Mesothelial cell of epicardium (in vitro differentiated cells): ENCODE data around the gene UACA. TPM values are rescaled to one million over a fixed set of nuclear protein-coding genes. Genes with fewer than 3 reads are reported as not detected.

Source experiments
- DNase-seq, 2 experiments: peaks; one replicate each; pipeline ENCODE4 v3.0.0; 2021; ENCODE audit warnings: low spot score in 2 of 2; ENCODE audit not compliant: unreplicated experiment in 2 of 2
- H3K27ac Mint-ChIP-seq: 2 replicates; pipeline ENCODE4 v1.8.0; 2021; ENCODE audit warnings: mixed read lengths
- H3K27me3 Mint-ChIP-seq: 2 replicates; pipeline ENCODE4 v1.8.0; 2021; ENCODE audit warnings: low read depth, mixed read lengths
- H3K36me3 Mint-ChIP-seq: 2 replicates; pipeline ENCODE4 v1.8.0; 2021; ENCODE audit warnings: mixed read lengths
- H3K4me1 Mint-ChIP-seq: 2 replicates; pipeline ENCODE4 v1.8.0; 2021; ENCODE audit warnings: mixed read lengths
- H3K4me3 Mint-ChIP-seq: 2 replicates; pipeline ENCODE4 v1.8.0; 2021; ENCODE audit warnings: mild to moderate bottlenecking, moderate library complexity, mixed read lengths
- H3K9me3 Mint-ChIP-seq: 2 replicates; pipeline ENCODE4 v1.8.0; 2021; ENCODE audit warnings: mixed read lengths
- CTCF ChIP-seq: fragments of 200-600 bp; sonication (generic); IDR thresholded peaks from one replicate; pipeline ENCODE4 v1.5.0; 2021; ENCODE audit warnings: antibody characterized with exemption; ENCODE audit not compliant: unreplicated experiment
- total RNA-seq: library from RNA; stranded (reverse); gene quantifications from 3 replicates; pipeline ENCODE4 v1.2.1, GENCODE V29; 2021

The UACA gene
- total RNA-seq, 1 donor from 2014 or later: 70.3 TPM

GRCh38 chr15:70702584-70702983 is 60.8 kb downstream of the UACA start:
- H3K4me3 Mint-ChIP-seq: peak overlapping the region; percentile 70

DNA sequence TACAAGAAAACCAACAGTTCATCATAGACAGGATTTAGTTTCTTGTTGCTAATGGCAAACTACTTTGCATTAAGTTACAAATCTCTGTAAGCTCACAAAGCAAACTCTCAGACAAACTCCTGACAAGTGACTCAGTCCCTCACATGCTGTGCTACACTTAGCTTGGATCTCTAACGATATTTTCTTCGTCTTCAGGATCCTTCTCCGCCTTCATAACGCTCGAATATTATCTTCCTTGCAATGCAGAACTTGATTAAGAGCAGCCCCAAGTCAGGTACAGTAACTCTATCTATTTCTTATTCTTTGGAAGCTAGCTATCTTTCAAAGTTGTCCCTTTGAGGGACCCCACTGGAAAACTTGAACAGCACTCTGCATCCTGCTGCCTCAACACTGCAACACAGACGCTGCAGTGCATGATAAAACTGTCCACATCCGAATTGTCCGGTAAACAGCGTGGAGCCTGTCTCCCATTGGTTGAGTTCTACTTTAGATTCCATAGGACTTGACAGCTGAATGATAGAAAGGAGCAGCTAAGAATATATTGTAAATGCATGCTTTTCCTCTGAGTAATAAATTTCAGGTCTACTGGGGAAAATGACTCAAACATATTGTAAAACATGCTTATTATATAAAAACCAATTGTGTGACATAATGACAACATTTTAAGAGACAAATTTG is 61.3 kb downstream of the UACA start:
- no peaks in the 10 kb centered on the region for H3K27me3 Mint-ChIP-seq
- peaks cover 3% of the 10 kb centered on the region for H3K9me3 Mint-ChIP-seq
- H3K27ac Mint-ChIP-seq: peak overlapping the region; percentile 94
- no peak for TF ChIP-seq CTCF
- peaks cover 2% of the 10 kb centered on the region for H3K36me3 Mint-ChIP-seq
- H3K4me1 Mint-ChIP-seq: peaks cover 63% of the 10 kb centered on the region
- peak overlapping the region; percentile 70 for H3K4me3 Mint-ChIP-seq
- no peak for DNase-seq

More at GRCh38 chr15:70702584-70702983, 60.8 kb downstream of the UACA start:
- Mint-ChIP-seq H3K9me3 (peaks cover 9% of the 10 kb centered on the region), H3K27me3 (no peaks in the 10 kb centered on the region), H3K36me3 (peaks cover 8% of the 10 kb centered on the region), H3K27ac (peak overlapping the region; percentile 94), H3K4me1 (peaks cover 60% of the 10 kb centered on the region)
- no peak for DNase-seq
- TF ChIP-seq CTCF: no peak

GRCh38 chr15:70701171-70701570 is 62.2 kb downstream of the UACA start:
- Mint-ChIP-seq H3K9me3 (no peaks in the 10 kb centered on the region), H3K4me3 (peak overlapping the region; percentile 70), H3K36me3 (peaks cover 1% of the 10 kb centered on the region), H3K27me3 (no peaks in the 10 kb centered on the region), H3K27ac (peak overlapping the region; percentile 94), H3K4me1 (peaks cover 66% of the 10 kb centered on the region)
- DNase-seq: no peak
- no peak for TF ChIP-seq CTCF

DNA sequence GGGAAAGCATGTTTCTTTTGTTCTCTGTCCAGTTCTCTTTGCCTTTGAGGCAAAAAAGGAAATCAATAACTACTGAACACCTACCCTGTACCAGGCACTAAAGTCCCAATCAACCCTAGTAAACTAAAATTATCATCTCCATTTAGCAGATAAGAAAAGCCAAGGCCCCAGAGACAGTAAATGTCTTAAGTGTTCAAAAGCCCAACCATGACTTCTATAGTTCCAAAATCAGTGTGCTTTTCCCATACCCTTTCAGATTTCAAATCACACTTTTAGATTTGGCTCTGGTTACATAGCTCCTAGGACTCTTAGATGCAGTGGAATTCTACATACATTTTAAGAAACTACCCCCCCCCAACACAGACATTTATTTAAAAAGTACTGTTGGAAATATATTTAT is 63.5 kb downstream of the UACA start:
- Mint-ChIP-seq H3K4me1 (peaks cover 66% of the 10 kb centered on the region), H3K27ac (peak overlapping the region; percentile 97), H3K27me3 (no peaks in the 10 kb centered on the region), H3K9me3 (no peaks in the 10 kb centered on the region), H3K4me3 (peak overlapping the region; percentile 53), H3K36me3 (peaks cover 2% of the 10 kb centered on the region)
- no peak for DNase-seq
- no peak for TF ChIP-seq CTCF

DNA sequence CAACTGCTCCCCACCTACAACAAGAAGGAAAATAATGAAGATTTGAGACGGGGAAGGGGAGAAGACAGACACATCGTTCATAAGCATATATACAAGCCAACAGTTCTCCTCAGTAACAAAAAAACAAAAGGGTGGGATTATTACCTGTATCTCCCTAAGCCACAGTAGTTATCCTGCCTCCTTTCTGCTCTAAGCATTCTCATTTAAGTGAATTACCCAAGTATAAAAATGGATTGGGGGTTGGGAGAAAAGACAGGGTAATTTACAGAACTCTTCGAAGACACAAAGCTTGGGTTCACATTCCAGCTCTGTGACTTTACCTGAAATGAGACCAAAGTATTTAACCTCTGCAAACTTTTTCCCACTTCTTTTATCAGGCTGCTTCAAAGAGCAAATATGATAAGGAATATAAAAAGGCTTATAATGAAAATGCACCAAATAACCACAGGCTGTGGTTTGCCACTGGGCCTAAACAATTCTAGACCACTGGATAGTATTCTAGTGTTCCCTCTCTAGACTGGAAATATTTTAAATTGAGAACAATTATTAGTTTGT is 64.4 kb downstream of the UACA start:
- H3K9me3 Mint-ChIP-seq: no peaks in the 10 kb centered on the region
- no peaks in the 10 kb centered on the region for H3K27me3 Mint-ChIP-seq
- DNase-seq: no peak
- peaks cover 2% of the 10 kb centered on the region for H3K36me3 Mint-ChIP-seq
- H3K4me1 Mint-ChIP-seq: peaks cover 58% of the 10 kb centered on the region
- H3K27ac Mint-ChIP-seq: peak overlapping the region; percentile 97
- no peak for TF ChIP-seq CTCF
- H3K4me3 Mint-ChIP-seq: peak overlapping the region; percentile 12
